Muscle of back (tissue), 11 donors: ENCODE data around the gene CCDC184. TPM values are rescaled to one million over a fixed set of nuclear protein-coding genes. Genes with fewer than 3 reads are reported as not detected.
"Not testable (repeated sequence)": the region's sequence is repeated elsewhere in the genome, so short reads cannot be mapped to it uniquely, and the experiment has no call there.

Experiments used
- DNase-seq, 3 donors: peaks; one replicate each; pipeline versions ENCODE4 v3.0.0 to v3.0.0-alpha.2; 2013
- polyA plus RNA-seq, 10 donors: library from polyadenylated mRNA; unstranded; fragments of 120-200 nt; gene quantifications; one replicate each; pipeline ENCODE4 v1.2.1, GENCODE V29; 2013; ENCODE audit not compliant: insufficient read length in 10 of 10

CCDC184 gene
- polyA plus RNA-seq, 10 donors = 0.88 to 4.8 (median 1.9) TPM

DNA sequence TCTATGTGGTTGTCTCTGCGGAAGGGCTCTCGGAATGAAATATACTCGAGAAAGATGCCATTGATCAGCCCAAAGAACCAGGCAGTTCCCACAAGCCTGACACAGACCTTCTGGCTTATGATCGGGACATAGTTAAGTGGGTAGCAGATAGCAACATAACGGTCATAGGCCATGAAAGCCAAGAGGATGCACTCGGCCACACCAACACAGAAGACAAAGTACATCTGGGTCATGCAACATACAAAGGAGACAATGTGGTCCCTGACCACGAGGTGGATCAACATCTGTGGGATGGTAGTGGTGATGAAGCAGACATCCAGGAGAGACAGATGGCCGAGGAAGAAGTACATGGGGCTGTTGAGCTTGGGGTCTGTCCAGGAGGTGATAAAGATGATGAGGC lies 19.3 kb downstream of the CCDC184 start:
- no peak for DNase-seq

DNA sequence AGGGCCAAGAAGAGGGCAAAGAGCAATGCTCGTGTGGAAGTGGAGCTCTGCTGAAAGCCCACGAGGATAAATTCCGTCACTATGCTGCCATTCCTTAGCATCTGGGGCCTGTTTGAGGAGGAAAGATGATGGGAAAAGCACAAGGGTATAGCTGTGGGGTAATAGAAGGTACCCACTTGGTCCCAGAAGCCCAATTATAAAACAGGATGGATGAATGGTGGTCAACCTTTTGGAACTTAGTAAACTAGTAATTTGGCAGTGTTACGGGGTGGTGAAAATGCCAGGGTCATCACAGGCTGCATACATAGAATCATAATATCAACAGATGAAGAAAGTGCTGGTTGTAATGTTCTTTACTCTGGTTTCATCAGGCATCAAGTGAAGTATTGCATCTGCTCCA lies 19.7 kb downstream of the CCDC184 start, which contains the start of gene OR10AD1:
Gene OR10AD1, minus strand, starts transcription at position 101 of the 400 bp plus-strand sequence. Its CDS starts 0 bp downstream, at position 101.
- no peak for DNase-seq

DNA sequence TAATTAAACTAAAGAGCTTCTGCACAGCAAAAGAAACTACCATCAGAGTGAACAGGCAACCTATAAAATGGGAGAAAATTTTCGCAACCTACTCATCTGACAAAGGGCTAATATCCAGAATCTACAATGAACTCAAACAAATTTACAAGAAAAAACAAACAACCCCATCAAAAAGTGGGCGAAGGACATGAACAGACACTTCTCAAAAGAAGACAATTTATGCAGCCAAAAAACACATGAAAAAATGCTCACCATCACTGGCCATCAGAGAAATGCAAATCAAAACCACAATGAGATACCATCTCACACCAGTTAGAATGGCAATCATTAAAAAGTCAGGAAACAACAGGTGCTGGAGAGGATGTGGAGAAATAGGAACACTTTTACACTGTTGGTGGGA lies 26.1 kb downstream of the CCDC184 start:
- DNase-seq = not testable (repeated sequence)

GRCh38 chr12:48216785-48217184 lies 33.3 kb downstream of the CCDC184 start:
- DNase-seq = no peak

GRCh38 chr12:48219631-48220030 lies 36.2 kb downstream of the CCDC184 start:
- no peak for DNase-seq

DNA sequence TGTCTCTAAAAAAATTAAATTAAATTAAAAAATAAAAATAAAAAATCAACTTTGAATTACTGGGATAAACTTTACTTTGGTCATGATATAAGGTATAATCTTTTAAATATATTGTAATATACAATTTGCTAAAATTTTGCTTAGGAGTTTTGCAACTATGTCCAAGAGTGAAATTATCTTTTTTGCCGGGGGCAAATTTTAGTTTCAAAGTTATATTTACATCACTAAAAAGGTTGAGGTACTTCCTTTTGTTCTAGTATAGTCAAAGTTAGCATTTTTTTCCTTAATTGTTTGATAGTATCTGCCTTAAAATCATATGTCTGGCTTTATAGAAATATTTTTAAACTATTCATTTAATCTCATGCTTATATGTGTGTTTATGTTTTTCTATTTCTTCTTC lies 37.3 kb downstream of the CCDC184 start:
- DNase-seq = no peak

GRCh38 chr12:48221645-48222044 lies 38.2 kb downstream of the CCDC184 start:
- no peak for DNase-seq

- not testable (repeated sequence) for DNase-seq
Observed at GRCh38 chr12:48224533-48224932, 41.1 kb downstream of the CCDC184 start.

GRCh38 chr12:48231169-48231958 lies 47.9 kb downstream of the CCDC184 start:
- DNase-seq = not testable (repeated sequence)

Other genes with a start within 250 kb of the CCDC184 start
- gene TMEM106C, start 220.0 kb upstream of the CCDC184 start, polyA plus RNA-seq = 10 to 100 TPM; 51.6 to 67.5 (median 57.6) TPM
- gene COL2A1, start 179.2 kb upstream of the CCDC184 start, polyA plus RNA-seq = 10 to 100 TPM in 8 of 10 donors, 1 to 10 TPM in 2; 5.5 to 83.1 (median 39.5) TPM
- gene SENP1, start 77.6 kb upstream of the CCDC184 start, polyA plus RNA-seq = 10 to 100 TPM; 12.2 to 20.5 (median 16.1) TPM
- 100 to 1,000 TPM; 130 to 326 (median 255) TPM for gene PFKM, start 64.3 kb upstream of the CCDC184 start, polyA plus RNA-seq
- 10 to 100 TPM; 29.9 to 69.6 (median 49.9) TPM for gene ASB8, start 26.1 kb upstream of the CCDC184 start, polyA plus RNA-seq
- under 1 TPM in 4 of 10 donors, not detected in 6; 0.12 to 0.65 (median 0.19) TPM for gene OR10AD1, start 19.6 kb downstream of the CCDC184 start, polyA plus RNA-seq
- 10 to 100 TPM; 12.8 to 21.8 (median 14.4) TPM for gene ZNF641, start 167.3 kb downstream of the CCDC184 start, polyA plus RNA-seq